SW480 (cell line): ENCODE measurements around the gene NDUFAF2.
A peak's percentile ranks its signal among the peaks of the same experiment; 100 is the strongest.
"Not testable (repeated sequence)": the region's sequence is repeated elsewhere in the genome, so short reads cannot be mapped to it uniquely, and the experiment has no call there.

ENCODE experiments used
- DNase-seq: peaks from one replicate; pipeline ENCODE4 v3.0.0-alpha.2; 2016; ENCODE audit warnings: low spot score

The NDUFAF2 gene

DNA sequence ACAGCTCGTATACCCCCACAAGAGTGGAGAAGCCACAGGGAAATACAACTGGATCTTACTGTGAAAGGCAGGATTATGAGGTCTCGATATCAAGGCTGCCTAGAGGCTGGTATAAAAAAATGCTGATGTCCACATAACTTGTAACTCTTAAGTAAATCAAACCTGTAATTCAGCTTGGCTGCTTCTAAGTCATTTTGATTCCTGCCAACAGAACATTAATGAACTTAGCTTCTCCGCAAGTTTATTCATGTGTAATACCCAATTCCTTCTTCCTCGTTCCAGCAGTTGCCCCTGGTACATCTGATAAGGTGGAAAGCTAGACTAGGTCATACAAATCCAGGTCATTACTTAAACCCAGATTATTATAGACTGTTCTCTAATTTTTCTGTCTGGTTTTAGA is 233.7 kb downstream of the NDUFAF2 start:
- DNase-seq, result no peak

DNA sequence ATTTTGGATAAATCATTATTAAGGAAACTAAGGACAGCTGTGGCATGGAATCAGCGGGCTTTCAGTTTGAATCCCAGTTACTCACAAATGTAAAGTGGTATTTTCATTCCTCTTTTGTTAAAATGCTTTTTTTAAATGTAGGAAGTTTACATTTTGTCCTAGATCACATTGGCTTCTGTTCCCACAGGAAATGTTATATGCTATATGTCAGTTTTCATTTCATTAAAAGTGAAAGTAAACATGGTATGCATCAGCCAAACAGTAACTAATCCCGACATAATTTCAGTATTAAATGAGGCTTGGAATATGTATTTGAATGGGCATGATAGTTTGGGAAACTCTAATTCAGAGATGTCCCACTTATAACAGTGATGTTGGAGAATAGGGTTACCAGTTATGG is 235.9 kb downstream of the NDUFAF2 start:
- DNase-seq, result no peak

DNA sequence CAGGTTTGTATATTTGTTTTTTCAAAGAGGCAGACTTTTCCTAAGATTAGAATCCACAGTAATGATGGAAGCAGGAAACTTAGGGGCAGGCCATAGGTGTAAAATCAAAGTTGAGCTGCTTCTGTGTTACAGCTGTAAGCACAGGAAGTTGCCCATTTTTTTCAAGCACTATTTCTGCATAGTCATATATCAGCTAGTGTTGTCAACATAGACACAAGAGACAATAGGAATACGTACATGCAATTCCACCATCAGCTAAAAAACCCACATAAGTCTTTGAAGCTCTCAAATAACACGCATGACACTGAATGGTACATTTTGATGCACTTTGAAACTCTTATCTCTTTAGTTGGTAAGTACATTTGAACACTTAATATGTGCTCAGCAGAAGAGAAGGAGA is 237.4 kb downstream of the NDUFAF2 start:
- peak; percentile 6 for DNase-seq

DNA sequence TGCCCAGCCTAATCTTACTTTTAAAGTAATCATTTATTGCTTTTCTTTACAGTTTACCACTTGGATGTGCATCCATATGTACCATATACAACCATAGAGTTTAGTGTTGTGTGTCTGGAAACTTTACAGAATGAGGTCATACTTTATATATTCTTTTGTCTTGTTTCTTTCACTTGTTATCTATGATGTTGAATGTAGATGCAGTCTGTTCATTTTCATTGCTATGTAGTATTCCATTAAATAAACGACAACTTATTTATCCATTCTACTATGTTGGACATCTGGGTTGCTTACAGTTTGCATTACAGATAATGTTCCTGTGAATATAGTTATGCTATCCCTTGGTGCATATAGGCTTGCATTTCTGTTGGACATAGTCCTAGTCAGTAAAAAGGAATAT is 238.5 kb downstream of the NDUFAF2 start:
- DNase-seq, result no peak

DNA sequence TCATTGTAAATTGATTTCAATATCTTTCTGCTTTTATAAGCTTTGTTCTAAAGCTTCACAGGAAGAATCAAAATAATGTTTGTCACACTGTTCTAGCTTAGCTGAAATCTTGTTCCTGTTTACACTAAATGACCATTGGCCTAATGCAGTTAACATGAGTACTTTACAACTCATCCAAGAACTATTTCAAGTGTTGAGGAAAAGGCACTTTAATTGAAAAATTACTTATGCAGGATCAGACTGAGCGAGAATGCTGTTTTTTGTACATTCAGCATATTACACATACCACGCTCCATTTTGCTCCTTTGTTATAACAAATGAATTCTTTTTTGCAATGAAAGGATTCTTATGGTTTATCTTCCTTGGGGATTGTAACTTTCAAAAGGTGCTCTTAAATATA is 239.7 kb downstream of the NDUFAF2 start:
- DNase-seq, result no peak

DNA sequence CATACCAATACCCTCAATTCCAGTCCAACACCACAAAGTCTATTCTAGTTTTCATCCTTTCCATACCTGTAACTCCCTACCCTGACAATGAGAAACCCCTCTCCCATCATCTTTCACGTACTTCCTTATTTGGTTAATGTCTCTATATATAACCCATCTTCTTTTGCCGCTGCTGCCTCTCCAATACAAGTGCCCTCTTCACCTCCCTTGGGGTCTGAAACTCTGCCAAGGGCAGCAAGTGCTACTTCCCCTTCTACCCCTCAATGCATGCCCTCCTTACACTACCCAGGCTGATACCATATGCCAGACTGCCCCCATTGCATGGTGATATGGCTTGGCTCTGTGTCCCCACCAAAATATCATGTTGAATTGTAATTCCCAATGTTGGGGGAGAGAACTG is 241.6 kb downstream of the NDUFAF2 start:
- DNase-seq, result no peak

DNA sequence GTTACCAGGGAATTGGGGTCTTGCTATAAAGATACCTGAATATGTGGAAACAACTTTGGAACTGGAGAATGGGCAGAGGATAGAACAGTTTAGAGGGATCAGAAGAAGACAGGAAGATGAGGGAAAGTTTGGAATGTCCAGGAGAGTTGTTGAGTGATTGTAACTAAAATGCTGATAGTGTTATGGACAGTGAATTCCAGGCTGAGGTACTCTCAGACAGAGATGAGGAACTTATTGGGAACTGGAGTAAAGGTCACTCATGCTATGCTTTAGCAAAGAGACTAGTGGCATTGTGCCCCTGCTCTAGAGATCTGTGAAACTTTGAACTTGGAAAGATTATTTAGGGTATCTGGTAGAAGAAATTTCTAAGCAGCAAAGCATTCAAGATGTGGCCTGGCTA is 242.3 kb downstream of the NDUFAF2 start:
- DNase-seq, result not testable (repeated sequence)

DNA sequence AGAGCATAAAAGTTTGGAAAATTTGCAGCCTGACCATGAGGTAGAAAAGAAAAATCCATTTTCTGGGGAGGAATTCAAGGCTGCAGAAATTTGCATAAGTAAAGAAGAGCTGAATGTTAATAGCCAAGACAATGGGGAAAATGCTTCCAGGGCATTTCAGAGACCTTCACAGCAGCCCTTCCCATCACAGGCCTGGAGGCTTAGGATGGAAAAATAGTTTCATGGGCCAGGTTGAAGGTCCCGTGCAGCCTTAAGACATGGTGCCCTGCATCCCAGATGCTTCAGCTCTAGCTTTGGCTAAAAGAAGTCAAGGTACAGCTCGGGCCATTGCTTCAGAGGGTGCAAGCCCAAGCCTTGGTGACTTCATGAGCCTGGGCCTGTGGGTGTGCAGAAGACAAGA is 242.8 kb downstream of the NDUFAF2 start:
- DNase-seq, result not testable (repeated sequence)

DNA sequence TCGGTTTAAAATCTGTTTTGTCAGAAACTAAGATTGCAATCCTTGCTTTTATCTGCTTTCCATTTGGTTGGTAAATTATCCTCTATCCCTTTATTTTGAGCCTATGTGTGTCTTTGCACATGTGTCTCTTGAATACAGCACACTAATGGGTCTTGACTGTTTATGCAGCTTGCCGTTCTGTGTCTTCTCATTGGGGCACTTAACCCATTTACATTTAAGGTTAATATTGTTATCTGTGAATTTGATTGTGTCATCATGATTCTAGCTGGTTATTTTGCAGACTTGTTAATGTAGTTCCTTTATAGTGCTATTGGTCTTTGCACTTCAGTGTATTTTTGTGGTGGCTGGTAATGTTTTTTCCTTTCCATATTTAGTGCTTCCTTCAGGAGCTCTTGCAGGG is 253.6 kb downstream of the NDUFAF2 start:
- no peak for DNase-seq

DNA sequence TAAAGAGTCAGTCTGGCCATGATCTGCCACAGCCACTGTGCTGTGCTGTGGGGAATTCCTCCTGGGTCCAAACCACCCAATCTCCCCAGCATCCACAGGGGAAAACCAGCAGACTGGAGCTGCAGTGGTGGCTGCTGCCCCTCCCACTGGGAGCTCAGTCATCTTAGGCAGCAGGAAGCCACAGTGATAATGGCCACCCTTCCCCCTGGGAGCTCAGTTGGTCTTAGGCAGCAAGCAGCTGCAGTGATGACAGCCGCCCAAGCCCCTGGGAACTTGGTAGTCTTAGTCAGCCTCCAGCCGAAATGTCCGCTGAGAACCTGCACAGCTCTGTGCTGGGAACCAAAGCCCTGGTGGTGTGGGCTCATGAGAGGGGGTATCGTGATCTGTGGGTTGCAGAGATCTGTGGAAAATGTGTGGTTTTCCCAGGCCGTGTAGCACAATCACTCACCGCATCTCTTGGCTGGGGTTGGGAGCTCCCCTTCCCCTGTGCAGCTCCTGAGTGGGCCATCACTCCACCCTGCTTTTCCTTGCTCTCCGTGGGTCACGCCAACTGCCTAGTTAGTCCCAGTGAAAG is 255.7 kb downstream of the NDUFAF2 start:
- no peak for DNase-seq

DNA sequence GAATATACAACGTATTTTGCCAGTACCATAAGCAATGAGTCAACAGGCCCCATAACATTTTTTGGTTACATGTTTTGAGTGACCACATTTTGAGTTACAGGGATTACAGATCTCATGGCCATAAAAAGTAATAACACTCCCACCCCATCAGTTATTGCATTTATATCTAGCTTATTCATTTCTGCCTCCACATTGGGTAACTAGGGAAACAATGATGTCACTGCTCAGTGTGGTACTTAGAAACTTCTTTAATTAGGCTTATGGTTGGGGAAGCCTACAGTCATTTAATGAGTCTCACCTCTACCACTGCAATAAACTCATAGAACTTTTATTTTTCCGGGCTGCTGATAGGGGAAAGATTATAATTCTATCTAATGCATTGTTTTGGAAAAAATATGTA is 257.2 kb downstream of the NDUFAF2 start:
- DNase-seq, result no peak
